Cardiac fibroblast (primary cell): Measurements from ENCODE around the gene OSCP1.

ENCODE experiments used
- DNase-seq, 2 donors: peaks; one replicate each; pipeline versions ENCODE4 v3.0.0 to v3.0.0-alpha.2; 2010; ENCODE audit warnings: low read depth in 2 of 2
- H3K4me3 ChIP-seq, 2 donors: replicated peaks in 1 of 2; 1 replicate in 1 of 2; 2 replicates in 1 of 2; pipeline ENCODE4 v1.5.1; 2011; ENCODE audit warnings: low read depth in 2 of 2, low read length in 2 of 2, mild to moderate bottlenecking in 2 of 2, moderate library complexity in 1 of 2
- TF ChIP-seq, protein P1 (sequence below): IDR thresholded peaks from one replicate; pipeline ENCODE4 v1.5.1; 2011; ENCODE audit warnings: low read depth, mild to moderate bottlenecking, low read length, inconsistent platforms

Gene OSCP1

GRCh38 chr1:36446746-36447145 lies 3.5 kb downstream of the OSCP1 start:
- no peak for DNase-seq
- H3K4me3 ChIP-seq, result no peak overlapping the region
- TF ChIP-seq, protein P1, sequence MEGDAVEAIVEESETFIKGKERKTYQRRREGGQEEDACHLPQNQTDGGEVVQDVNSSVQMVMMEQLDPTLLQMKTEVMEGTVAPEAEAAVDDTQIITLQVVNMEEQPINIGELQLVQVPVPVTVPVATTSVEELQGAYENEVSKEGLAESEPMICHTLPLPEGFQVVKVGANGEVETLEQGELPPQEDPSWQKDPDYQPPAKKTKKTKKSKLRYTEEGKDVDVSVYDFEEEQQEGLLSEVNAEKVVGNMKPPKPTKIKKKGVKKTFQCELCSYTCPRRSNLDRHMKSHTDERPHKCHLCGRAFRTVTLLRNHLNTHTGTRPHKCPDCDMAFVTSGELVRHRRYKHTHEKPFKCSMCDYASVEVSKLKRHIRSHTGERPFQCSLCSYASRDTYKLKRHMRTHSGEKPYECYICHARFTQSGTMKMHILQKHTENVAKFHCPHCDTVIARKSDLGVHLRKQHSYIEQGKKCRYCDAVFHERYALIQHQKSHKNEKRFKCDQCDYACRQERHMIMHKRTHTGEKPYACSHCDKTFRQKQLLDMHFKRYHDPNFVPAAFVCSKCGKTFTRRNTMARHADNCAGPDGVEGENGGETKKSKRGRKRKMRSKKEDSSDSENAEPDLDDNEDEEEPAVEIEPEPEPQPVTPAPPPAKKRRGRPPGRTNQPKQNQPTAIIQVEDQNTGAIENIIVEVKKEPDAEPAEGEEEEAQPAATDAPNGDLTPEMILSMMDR, result no peak

GRCh38 chr1:36446271-36446670 lies 4.0 kb downstream of the OSCP1 start:
- DNase-seq, result no peak
- no peak overlapping the region for H3K4me3 ChIP-seq
- TF ChIP-seq, protein P1, result peak; percentile 4

- TF ChIP-seq, protein P1, result no peak
- DNase-seq, result no peak
- H3K4me3 ChIP-seq, result no peak overlapping the region
Observed at GRCh38 chr1:36443297-36443696, 7.0 kb downstream of the OSCP1 start.

GRCh38 chr1:36442337-36442736 lies 7.9 kb downstream of the OSCP1 start:
- TF ChIP-seq, protein P1, result no peak
- DNase-seq, result no peak
- H3K4me3 ChIP-seq, result no peak overlapping the region

DNA sequence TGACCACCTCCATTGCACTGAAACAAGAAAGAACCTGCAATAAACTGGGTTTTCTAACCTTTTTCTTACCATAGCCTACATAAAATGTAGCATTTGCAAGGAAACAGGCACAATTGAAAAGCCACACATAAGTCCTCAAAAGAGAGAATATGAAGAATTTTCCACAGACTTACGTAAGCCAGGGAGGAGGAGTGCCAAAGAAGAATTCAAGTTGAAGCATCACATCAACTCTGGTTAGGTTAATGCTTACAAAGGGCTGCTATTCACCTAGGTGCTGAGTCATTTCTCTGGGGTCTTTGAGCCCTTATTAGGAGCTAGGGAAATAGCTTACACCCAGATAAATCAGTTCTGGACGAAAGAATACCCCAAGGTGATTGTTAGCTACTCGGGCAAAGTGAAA lies 9.6 kb downstream of the OSCP1 start:
- TF ChIP-seq, protein P1, result no peak
- DNase-seq, result no peak
- no peak overlapping the region for H3K4me3 ChIP-seq

GRCh38 chr1:36440044-36440443 lies 10.2 kb downstream of the OSCP1 start:
- TF ChIP-seq, protein P1, result no peak
- DNase-seq, result no peak
- H3K4me3 ChIP-seq, result no peak overlapping the region

- DNase-seq, result no peak
- H3K4me3 ChIP-seq, result no peak overlapping the region
- TF ChIP-seq, protein P1, result no peak
Observed at GRCh38 chr1:36438715-36439114, 11.5 kb downstream of the OSCP1 start.
